Keratinocyte (primary cell): ENCODE results near the gene ERCC6. TPM values are rescaled to one million over a fixed set of nuclear protein-coding genes. Genes with fewer than 3 reads are reported as not detected.

Experiments used
- DNase-seq: peaks from one replicate; pipeline ENCODE4 v3.0.0-alpha.2; 2011; ENCODE audit warnings: low read depth, missing footprints, low spot score
- FAIRE-seq: peaks from 2 replicates; lab custom pipeline; 2011; peaks lifted over from hg19 to GRCh38; lab: Jason Lieb, UNC
- H2AFZ ChIP-seq: 2 replicates; pipeline ENCODE4 v1.6.0; 2012; ENCODE audit warnings: low read length, control low read depth, inconsistent platforms; ENCODE audit not compliant: control insufficient read depth
- H3K27ac ChIP-seq: 2 replicates; pipeline ENCODE4 v1.5.1; 2011; ENCODE audit warnings: low read length; ENCODE audit not compliant: control insufficient read depth, insufficient read depth
- H3K27me3 ChIP-seq: 3 replicates; pipeline ENCODE4 v1.6.0; 2011; ENCODE audit warnings: low read length; ENCODE audit not compliant: control insufficient read depth, insufficient read depth; ENCODE audit errors: extremely low read depth
- H3K36me3 ChIP-seq, 2 experiments: 2 replicates in 1 of 2; 3 replicates in 1 of 2; pipeline ENCODE4 v1.5.1; 2011; ENCODE audit warnings: low read length in 2 of 2, mild to moderate bottlenecking in 1 of 2; ENCODE audit not compliant: control insufficient read depth in 2 of 2, insufficient read depth in 2 of 2; ENCODE audit errors: extremely low read depth in 1 of 2
- H3K4me1 ChIP-seq: 3 replicates; pipeline ENCODE4 v1.5.1; 2011; ENCODE audit warnings: low read length; ENCODE audit not compliant: control insufficient read depth, insufficient read depth; ENCODE audit errors: extremely low read depth
- H3K4me2 ChIP-seq: 3 replicates; pipeline ENCODE4 v1.6.0; 2011; ENCODE audit warnings: low read depth, low read length; ENCODE audit not compliant: control insufficient read depth, insufficient read depth; ENCODE audit errors: extremely low read depth
- H3K4me3 ChIP-seq, 3 experiments: fragments of 200-600 bp in 1 of 3; sonication (generic) in 1 of 3; 2 replicates in 2 of 3; 3 replicates in 1 of 3; pipeline ENCODE4 v1.5.1; 2011 to 2016; ENCODE audit warnings: low read length in 3 of 3, mild to moderate bottlenecking in 3 of 3, control low read depth in 2 of 3, inconsistent platforms in 1 of 3, low read depth in 1 of 3, mixed read lengths in 1 of 3, mixed run types in 1 of 3, moderate library complexity in 1 of 3; ENCODE audit not compliant: control insufficient read depth in 2 of 3, insufficient read depth in 2 of 3; ENCODE audit errors: extremely low read depth in 1 of 3
- H3K79me2 ChIP-seq: 2 replicates; pipeline ENCODE4 v1.6.0; 2012; ENCODE audit warnings: low read length; ENCODE audit not compliant: control insufficient read depth, insufficient read depth
- H3K9ac ChIP-seq: 3 replicates; pipeline ENCODE4 v1.6.0; 2011; ENCODE audit warnings: low read length; ENCODE audit not compliant: control insufficient read depth, insufficient read depth; ENCODE audit errors: extremely low read depth
- H3K9me1 ChIP-seq: 3 replicates; pipeline ENCODE4 v1.6.0; 2011; ENCODE audit warnings: low read length; ENCODE audit not compliant: control insufficient read depth, insufficient read depth; ENCODE audit errors: extremely low read depth
- H3K9me3 ChIP-seq: 2 replicates; pipeline ENCODE4 v1.5.1; 2012; ENCODE audit warnings: low read depth, low read length; ENCODE audit not compliant: control insufficient read depth
- H4K20me1 ChIP-seq: 3 replicates; pipeline ENCODE4 v1.6.0; 2011; ENCODE audit warnings: low read length; ENCODE audit not compliant: control insufficient read depth, insufficient read depth; ENCODE audit errors: extremely low read depth
- EZH2 ChIP-seq: IDR thresholded peaks from one replicate; pipeline ENCODE4 v1.6.1; 2012; ENCODE audit warnings: inconsistent platforms, mild to moderate bottlenecking, low read length, moderate library complexity
- dilution Hi-C: fragments of 300-500 bp; cut with MboI; formaldehyde crosslinking; loops from one replicate; pipeline ENCODE4 v1.7.0; 2020; ENCODE audit warnings: low sequenced_read_pairs; ENCODE audit not compliant: extremely low pct_ligation_motif_present
- polyA plus RNA-seq, 5 experiments: library from polyadenylated mRNA; depleted of rRNA in 3 of 5; stranded (reverse) in 3 of 5; stranded (forward) in 1 of 5; unstranded in 1 of 5; fragments of >200 nt; gene quantifications; 1 replicate in 1 of 5; 2 replicates in 3 of 5; 3 replicates in 1 of 5; pipeline versions ENCODE4 v1.2.1 to v1.2.3, GENCODE V29; 2011 to 2012; ENCODE audit warnings: missing spikeins in 2 of 5, low read depth in 1 of 5, low replicate concordance in 1 of 5
- TF ChIP-seq, protein P1 (sequence below), 3 experiments: IDR thresholded peaks in 1 of 3; conservative IDR thresholded peaks in 1 of 3; optimal IDR thresholded peaks in 1 of 3; 2 replicates in 2 of 3; 3 replicates in 1 of 3; pipeline versions ENCODE3 to v1.5.1; 2011; ENCODE audit warnings: low read length in 3 of 3, mild to moderate bottlenecking in 3 of 3, moderate library complexity in 2 of 3, control low read depth in 1 of 3, inconsistent platforms in 1 of 3; ENCODE audit not compliant: insufficient read depth in 2 of 3; ENCODE audit errors: extremely low read depth in 1 of 3

Gene ERCC6
- polyA plus RNA-seq, 1 donor (not counting 4 experiments of a cell fraction or from before 2014, with no cell fraction given), result 36.8 TPM

DNA sequence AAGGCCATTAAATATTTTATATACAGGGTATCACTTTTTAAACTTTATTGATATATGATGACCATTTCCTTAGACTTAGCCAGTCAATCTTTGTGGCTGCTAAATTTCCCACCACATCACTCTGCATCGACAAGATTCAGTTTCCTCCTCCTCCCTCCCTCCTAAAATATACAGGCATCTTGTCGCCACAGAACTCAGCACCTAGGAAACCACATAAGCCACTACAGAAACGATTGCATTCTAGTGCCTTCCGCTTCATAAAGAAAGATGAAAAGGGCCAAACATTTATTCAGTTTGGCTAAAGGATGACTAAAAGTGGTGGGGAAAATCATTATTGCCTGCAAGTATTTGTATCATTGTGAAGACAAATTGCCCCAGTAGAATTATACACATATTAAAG, 30.7 kb downstream of the ERCC6 start:
- Histone ChIP-seq H3K9me3 (no peaks in the 10 kb centered on the region), H4K20me1 (peaks cover 4% of the 10 kb centered on the region), H3K9ac (no peak overlapping the region), H3K36me3 (peaks cover 8 to 10% of the 10 kb centered on the region in 2 experiments), H3K4me3 (no peak overlapping the region), H3K27me3 (no peaks in the 10 kb centered on the region), H3K4me1 (peaks cover 3% of the 10 kb centered on the region), H2AFZ (no peak overlapping the region), H3K27ac (no peak overlapping the region), H3K79me2 (peaks cover 38% of the 10 kb centered on the region), H3K4me2 (no peak overlapping the region), H3K9me1 (no peaks in the 10 kb centered on the region)
- TF ChIP-seq EZH2, result no peak
- TF ChIP-seq, protein P1, sequence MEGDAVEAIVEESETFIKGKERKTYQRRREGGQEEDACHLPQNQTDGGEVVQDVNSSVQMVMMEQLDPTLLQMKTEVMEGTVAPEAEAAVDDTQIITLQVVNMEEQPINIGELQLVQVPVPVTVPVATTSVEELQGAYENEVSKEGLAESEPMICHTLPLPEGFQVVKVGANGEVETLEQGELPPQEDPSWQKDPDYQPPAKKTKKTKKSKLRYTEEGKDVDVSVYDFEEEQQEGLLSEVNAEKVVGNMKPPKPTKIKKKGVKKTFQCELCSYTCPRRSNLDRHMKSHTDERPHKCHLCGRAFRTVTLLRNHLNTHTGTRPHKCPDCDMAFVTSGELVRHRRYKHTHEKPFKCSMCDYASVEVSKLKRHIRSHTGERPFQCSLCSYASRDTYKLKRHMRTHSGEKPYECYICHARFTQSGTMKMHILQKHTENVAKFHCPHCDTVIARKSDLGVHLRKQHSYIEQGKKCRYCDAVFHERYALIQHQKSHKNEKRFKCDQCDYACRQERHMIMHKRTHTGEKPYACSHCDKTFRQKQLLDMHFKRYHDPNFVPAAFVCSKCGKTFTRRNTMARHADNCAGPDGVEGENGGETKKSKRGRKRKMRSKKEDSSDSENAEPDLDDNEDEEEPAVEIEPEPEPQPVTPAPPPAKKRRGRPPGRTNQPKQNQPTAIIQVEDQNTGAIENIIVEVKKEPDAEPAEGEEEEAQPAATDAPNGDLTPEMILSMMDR (optimal IDR thresholded peaks at IDR 0.05 in 1 of 3, IDR thresholded peaks at IDR 0.05 in 1 of 3, conservative IDR thresholded peaks at IDR 0.05 in 1 of 3; ENCODE audit: extremely low read depth in 1 of 3, insufficient read depth in 2 of 3, low read length in 3 of 3), result no peak
- dilution Hi-C loops, result no loop called here
- DNase-seq (no peak), FAIRE-seq (no peak)

DNA sequence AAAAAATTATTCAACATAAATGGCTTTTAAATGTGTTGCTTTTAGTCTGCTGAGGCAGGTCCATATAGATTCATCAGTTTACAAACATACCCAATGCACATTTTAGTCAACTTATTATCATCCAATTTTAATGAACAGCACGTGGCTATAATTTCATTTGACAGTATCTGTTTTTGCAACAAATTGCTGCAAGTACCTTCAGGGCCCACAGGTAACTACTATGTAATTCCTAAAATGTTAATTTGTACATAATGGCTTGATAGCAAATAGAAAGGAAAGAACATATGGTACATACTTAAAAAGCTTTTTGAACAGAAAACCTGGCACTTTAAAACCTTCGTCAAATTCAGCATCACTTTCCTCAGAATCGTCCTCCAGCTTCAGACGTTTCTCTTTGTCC, 33.3 kb downstream of the ERCC6 start:
- Histone ChIP-seq H3K9ac (no peak overlapping the region), H3K27ac (no peak overlapping the region), H4K20me1 (no peaks in the 10 kb centered on the region), H3K9me3 (no peaks in the 10 kb centered on the region), H2AFZ (no peak overlapping the region), H3K27me3 (no peaks in the 10 kb centered on the region), H3K4me3 (no peak overlapping the region), H3K9me1 (no peaks in the 10 kb centered on the region), H3K4me2 (no peak overlapping the region), H3K4me1 (peaks cover 3% of the 10 kb centered on the region), H3K79me2 (peaks cover 23% of the 10 kb centered on the region), H3K36me3 (peaks cover 5 to 6% of the 10 kb centered on the region in 2 experiments)
- no peak for FAIRE-seq
- no peak for DNase-seq
- dilution Hi-C loops, result no loop called here
- TF ChIP-seq, protein P1 (optimal IDR thresholded peaks at IDR 0.05 in 1 of 3, IDR thresholded peaks at IDR 0.05 in 1 of 3, conservative IDR thresholded peaks at IDR 0.05 in 1 of 3; ENCODE audit: extremely low read depth in 1 of 3, insufficient read depth in 2 of 3, low read length in 3 of 3), result no peak
- TF ChIP-seq EZH2, result no peak
